ENCODE results near the gene DAAM1.

DNA sequence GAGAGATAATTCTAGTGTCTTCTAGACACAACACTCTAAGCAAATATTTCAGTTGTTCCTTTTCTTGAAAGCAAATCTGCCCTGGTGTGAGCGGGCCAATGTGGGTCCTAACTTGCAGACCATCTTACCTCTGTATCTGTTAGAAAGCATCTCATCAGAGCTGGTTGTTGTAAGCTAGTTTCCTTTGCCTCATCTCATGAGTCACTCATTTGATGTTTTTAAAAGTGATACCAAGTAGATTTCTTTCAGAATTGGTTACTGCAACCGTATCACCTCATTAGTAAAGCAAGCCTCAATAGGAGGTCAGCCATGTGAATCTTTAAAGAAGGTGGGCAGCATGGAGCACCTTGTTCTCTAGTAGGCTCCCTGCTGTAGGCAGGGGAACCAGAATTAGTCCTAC lies 78.6 kb downstream of the DAAM1 start:
- TF ChIP-seq, protein P1, sequence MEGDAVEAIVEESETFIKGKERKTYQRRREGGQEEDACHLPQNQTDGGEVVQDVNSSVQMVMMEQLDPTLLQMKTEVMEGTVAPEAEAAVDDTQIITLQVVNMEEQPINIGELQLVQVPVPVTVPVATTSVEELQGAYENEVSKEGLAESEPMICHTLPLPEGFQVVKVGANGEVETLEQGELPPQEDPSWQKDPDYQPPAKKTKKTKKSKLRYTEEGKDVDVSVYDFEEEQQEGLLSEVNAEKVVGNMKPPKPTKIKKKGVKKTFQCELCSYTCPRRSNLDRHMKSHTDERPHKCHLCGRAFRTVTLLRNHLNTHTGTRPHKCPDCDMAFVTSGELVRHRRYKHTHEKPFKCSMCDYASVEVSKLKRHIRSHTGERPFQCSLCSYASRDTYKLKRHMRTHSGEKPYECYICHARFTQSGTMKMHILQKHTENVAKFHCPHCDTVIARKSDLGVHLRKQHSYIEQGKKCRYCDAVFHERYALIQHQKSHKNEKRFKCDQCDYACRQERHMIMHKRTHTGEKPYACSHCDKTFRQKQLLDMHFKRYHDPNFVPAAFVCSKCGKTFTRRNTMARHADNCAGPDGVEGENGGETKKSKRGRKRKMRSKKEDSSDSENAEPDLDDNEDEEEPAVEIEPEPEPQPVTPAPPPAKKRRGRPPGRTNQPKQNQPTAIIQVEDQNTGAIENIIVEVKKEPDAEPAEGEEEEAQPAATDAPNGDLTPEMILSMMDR (IDR thresholded peaks at IDR 0.05): no peak
- TF ChIP-seq POLR2AphosphoS5 (IDR thresholded peaks at IDR 0.05; ENCODE audit: insufficient read depth in 1 of 2, low read depth in 1 of 2): no peak
- no peak for TF ChIP-seq POLR2A (IDR thresholded peaks at IDR 0.05)
